CD4-positive, alpha-beta memory T cell (primary cell): ENCODE data around the gene CCDC54. TPM values are rescaled to one million over a fixed set of nuclear protein-coding genes. Genes with fewer than 3 reads are reported as not detected.

ENCODE experiments used
- CTCF ChIA-PET: fragments of 350-600 bp; sonication (Branson Sonifier 250); formaldehyde crosslinking; loops from one replicate; lab custom pipeline; 2021; ENCODE audit warnings: inconsistent platforms; ENCODE audit not compliant: partially characterized antibody; lab: Charles Lee
- POLR2A ChIA-PET: fragments of 350-600 bp; sonication (Branson Sonifier 250); formaldehyde crosslinking; loops from one replicate; lab custom pipeline; 2021; ENCODE audit not compliant: partially characterized antibody; lab: Charles Lee
- DNase-seq, 5 donors: peaks; one replicate each; pipeline versions ENCODE4 v3.0.0 to v3.0.0-alpha.2; 2020 to 2022; ENCODE audit warnings: mixed read lengths in 1 of 5
- H3K27ac ChIP-seq: one replicate; pipeline ENCODE4 v1.7.0; 2013; ENCODE audit warnings: low read depth, low read length
- H3K27me3 ChIP-seq: 2 replicates; pipeline ENCODE4 v1.7.0; 2013; ENCODE audit warnings: mild to moderate bottlenecking, low read length, moderate library complexity; ENCODE audit not compliant: insufficient read depth
- H3K36me3 ChIP-seq: 2 replicates; pipeline ENCODE4 v1.7.0; 2013; ENCODE audit warnings: mild to moderate bottlenecking, low read length, moderate library complexity; ENCODE audit not compliant: insufficient read depth
- H3K4me1 ChIP-seq: 2 replicates; pipeline ENCODE4 v1.7.0; 2013; ENCODE audit warnings: mild to moderate bottlenecking, low read length, moderate library complexity; ENCODE audit not compliant: insufficient read depth
- H3K4me3 ChIP-seq, 2 donors: one replicate each; pipeline ENCODE4 v1.7.0; 2013; ENCODE audit warnings: low read length in 2 of 2, mild to moderate bottlenecking in 1 of 2
- H3K9me3 ChIP-seq, 2 donors: one replicate each; pipeline ENCODE4 v1.7.0; 2013; ENCODE audit warnings: low read length in 2 of 2, control low read depth in 1 of 2; ENCODE audit not compliant: control insufficient read depth in 1 of 2
- H3K27ac Mint-ChIP-seq, 7 donors: one replicate each; pipeline ENCODE4 v1.8.0; 2020 to 2021; ENCODE audit warnings: mixed read lengths in 7 of 7, mild to moderate bottlenecking in 6 of 7, inconsistent platforms in 3 of 7, moderate library complexity in 3 of 7
- H3K27me3 Mint-ChIP-seq, 2 donors: one replicate each; pipeline ENCODE4 v1.8.0; 2020 to 2021; ENCODE audit warnings: mixed read lengths in 2 of 2
- H3K36me3 Mint-ChIP-seq, 2 donors: one replicate each; pipeline ENCODE4 v1.8.0; 2020 to 2021; ENCODE audit warnings: mixed read lengths in 2 of 2, inconsistent platforms in 1 of 2, mild to moderate bottlenecking in 1 of 2
- H3K4me1 Mint-ChIP-seq, 4 donors: one replicate each; pipeline ENCODE4 v1.8.0; 2020 to 2021; ENCODE audit warnings: mixed read lengths in 4 of 4, mild to moderate bottlenecking in 1 of 4
- H3K4me3 Mint-ChIP-seq, 8 donors: one replicate each; pipeline ENCODE4 v1.8.0; 2020 to 2021; ENCODE audit warnings: mixed read lengths in 8 of 8, mild to moderate bottlenecking in 7 of 8, moderate library complexity in 6 of 8, inconsistent platforms in 3 of 8
- H3K9me3 Mint-ChIP-seq, 8 donors: one replicate each; pipeline ENCODE4 v1.8.0; 2020 to 2021; ENCODE audit warnings: mixed read lengths in 8 of 8, mild to moderate bottlenecking in 5 of 8, inconsistent platforms in 3 of 8, moderate library complexity in 1 of 8
- intact Hi-C: fragments of 100-400 bp; cut with micrococcal nuclease; formaldehyde crosslinking; loops from one replicate; pipeline ENCODE4 v1.15.1; 2023
- polyA plus RNA-seq, 2 donors: library from polyadenylated mRNA; unstranded; fragments of 300-500 nt; fragmentation: Illumina TruSeq; gene quantifications; one replicate each; pipeline ENCODE4 v1.2.3, GENCODE V29; 2021
- total RNA-seq, 2 experiments: library from RNA; stranded (reverse); gene quantifications; one replicate each; pipeline ENCODE4 v1.2.3, GENCODE V29; 2021

CCDC54 gene
- total and polyA plus RNA-seq, 4 experiments from 2014 or later = 0.18 TPM; not detected in 3

DNA sequence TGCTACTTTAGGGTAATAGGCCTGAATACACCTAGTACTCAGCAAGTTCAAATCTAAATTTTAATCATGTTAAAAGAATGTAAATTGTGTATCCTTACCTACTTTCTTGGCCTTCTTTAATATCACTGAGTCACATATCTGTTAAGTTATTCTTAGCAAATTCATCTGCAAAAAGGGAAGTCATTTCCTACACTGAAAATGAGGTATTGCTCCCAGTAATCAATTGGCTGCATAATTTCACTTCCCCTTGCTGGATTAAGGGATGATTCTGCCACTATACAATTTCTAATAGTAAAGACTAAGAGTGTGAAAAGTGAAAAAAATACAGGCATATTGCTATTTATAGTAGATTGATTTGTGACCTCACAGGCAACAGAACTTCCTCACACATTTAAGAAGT lies 47.8 kb downstream of the CCDC54 start:
- H3K4me1 Mint-ChIP-seq = peaks cover 6 to 11% (median 8%) of the 10 kb centered on the region in 4 donors
- CTCF ChIA-PET = interaction anchor here (1.2 kb wide), 1 partner anchor 153 kb away, joined by 5 read pairs; no protein-coding TSS in a partner anchor

DNA sequence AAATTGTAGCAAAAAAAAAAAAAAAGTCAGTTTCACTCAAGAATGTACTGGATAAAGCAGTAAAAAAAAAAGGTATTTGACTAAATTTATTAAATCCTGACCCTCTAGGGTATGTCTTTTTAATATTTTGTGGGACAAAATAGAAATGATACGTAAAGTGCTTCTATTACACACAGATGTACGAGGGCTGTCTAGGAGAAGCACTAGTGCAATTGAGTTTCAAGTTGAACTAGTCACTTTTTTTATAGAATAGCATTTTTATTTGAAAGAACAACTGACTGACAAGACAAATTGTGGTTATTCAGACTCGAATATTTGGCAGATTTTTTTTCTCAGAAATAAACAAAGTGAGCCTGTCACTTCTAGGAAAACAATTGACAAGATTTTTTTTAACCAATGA lies 49.0 kb downstream of the CCDC54 start:
- Histone ChIP-seq H3K4me1 (peaks cover 12% of the 10 kb centered on the region), H3K4me3 (no peak overlapping the region), H3K27ac (no peak overlapping the region), H3K27me3 (no peaks in the 10 kb centered on the region), H3K9me3 (no peaks in the 10 kb centered on the region), H3K36me3 (no peaks in the 10 kb centered on the region)
- intact Hi-C loops = no loop called here
- Mint-ChIP-seq H3K4me1 (peaks cover 11 to 17% (median 16%) of the 10 kb centered on the region in 4 donors), H3K27ac (no peak overlapping the region), H3K4me3 (no peak overlapping the region), H3K27me3 (peaks cover 1 to 2% of the 10 kb centered on the region in 2 donors), H3K36me3 (peaks cover 0 to 3% of the 10 kb centered on the region in 2 donors), H3K9me3 (peaks cover 0 to 1% (median 0%) of the 10 kb centered on the region in 8 donors)
- CTCF ChIA-PET = interaction anchor here (1.2 kb wide), 1 partner anchor 154 kb away, joined by 5 read pairs; no protein-coding TSS in a partner anchor
- POLR2A ChIA-PET = no interaction called here
- no peak for DNase-seq

More for the DNA sequence above, 47.8 kb downstream of the CCDC54 start:
- POLR2A ChIA-PET = interaction anchor here (0.8 kb wide), 1 partner anchor 12 kb away, joined by 3 read pairs; no protein-coding TSS in a partner anchor
- H3K4me3 ChIP-seq = no peak overlapping the region
- H3K27me3 Mint-ChIP-seq = peaks cover 1 to 5% of the 10 kb centered on the region in 2 donors
- no peaks in the 10 kb centered on the region for H3K36me3 ChIP-seq
- no peaks in the 10 kb centered on the region for H3K9me3 ChIP-seq
- peaks cover 0 to 2% of the 10 kb centered on the region in 2 donors for H3K36me3 Mint-ChIP-seq
- intact Hi-C loops = no loop called here
- H3K27ac ChIP-seq = no peak overlapping the region
- DNase-seq = no peak
- H3K4me1 ChIP-seq = peaks cover 3% of the 10 kb centered on the region
- H3K27me3 ChIP-seq = no peaks in the 10 kb centered on the region
- no peak overlapping the region for H3K4me3 Mint-ChIP-seq
- H3K9me3 Mint-ChIP-seq = peaks cover 0 to 1% (median 0%) of the 10 kb centered on the region in 8 donors
- H3K27ac Mint-ChIP-seq = no peak overlapping the region

Other genes with a start within 250 kb of the CCDC54 start
- gene BBX, start 145.5 kb downstream of the CCDC54 start, total RNA-seq = 10 to 100 TPM; 93.9 to 99.1 TPM
- 100 to 1,000 TPM in 1 of 2 donors, 10 to 100 TPM in 1; 85.4 to 101 TPM for gene BBX, start 145.5 kb downstream of the CCDC54 start, polyA plus RNA-seq